Measurements from ENCODE around the gene PDPK1. TPM values are rescaled to one million over a fixed set of nuclear protein-coding genes. Genes with fewer than 3 reads are reported as not detected.

PDPK1 gene
- total and polyA plus RNA-seq, 2 experiments from 2014 or later = 19.3 to 25.8 TPM

GRCh38 chr16:2529961-2530628, 7.7 kb upstream of the PDPK1 start (continued):
- no peak for TF ChIP-seq ZNF462 (CRISPR knock-in tag; IDR thresholded peaks at IDR 0.05)

- Histone ChIP-seq H3K79me2 (replicated peaks; ENCODE audit: insufficient read depth) (no peaks in the 10 kb centered on the region), H3K4me1 (ENCODE audit: insufficient read depth) (peaks cover 5% of the 10 kb centered on the region), H3K27ac (ENCODE audit: low read depth) (peak overlapping the region; percentile 72; the same call in 1 of the 2 replicates), H3K27me3 (ENCODE audit: insufficient read depth) (peaks cover 5% of the 10 kb centered on the region; the same call in 1 of the 2 replicates), H3F3A (replicated peaks; ENCODE audit: low read depth) (peaks cover 17% of the 10 kb centered on the region; the same call in 1 of the 2 replicates), H3K4me2 (peak overlapping the region; percentile 98), H2AFZ (no peak overlapping the region), H3K9me2 (ENCODE audit: insufficient read depth) (no peaks in the 10 kb centered on the region), H3K4me3 (peak overlapping the region; percentile 83), H4K20me1 (replicated peaks; ENCODE audit: insufficient read depth) (no peaks in the 10 kb centered on the region), H3K36me3 (ENCODE audit: insufficient read depth) (no peaks in the 10 kb centered on the region)
- Mint-ChIP-seq H3K9me3 (peaks cover 3% of the 10 kb centered on the region; the same call in 1 of the 3 replicates), H3K27me3 (ENCODE audit: insufficient read depth, low read depth, poor library complexity) (peaks cover 25% of the 10 kb centered on the region), H3K36me3 (ENCODE audit: low read depth) (peaks cover 6% of the 10 kb centered on the region; the same call in 2 of the 3 replicates), H3K4me3 (peak overlapping the region; percentile 85), H3K4me1 (peaks cover 4% of the 10 kb centered on the region; the same call in 2 of the 3 replicates), H3K27ac (no peak overlapping the region)
- TF ChIP-seq NANOG (IDR thresholded peaks at IDR 0.05; ENCODE audit: borderline replicate concordance) (no peak), POLR2AphosphoS5 (IDR thresholded peaks at IDR 0.05; ENCODE audit: low read depth) (peak; percentile 18; the same call in 1 of the 2 replicates), ZNF114 (CRISPR knock-in tag; IDR thresholded peaks at IDR 0.05) (no peak), ETS1 (IDR thresholded peaks at IDR 0.05) (no peak)
- ATAC-seq (peak; percentile 8), DNase-seq (ENCODE audit: low spot score) (no peak)
Observed at GRCh38 chr16:2530629-2531318, 7.0 kb upstream of the PDPK1 start.

Measured in GM23338 (cell line).